Endodermal cell (in vitro differentiated cells): ENCODE measurements around the gene KLHL25. TPM values are rescaled to one million over a fixed set of nuclear protein-coding genes. Genes with fewer than 3 reads are reported as not detected.

Experiments used
- DNase-seq: peaks from one replicate; pipeline ENCODE4 v3.0.0-alpha.2; 2017
- H3K27ac ChIP-seq: 2 replicates; pipeline ENCODE4 v1.5.1; 2013; ENCODE audit warnings: mild to moderate bottlenecking, low read depth, low read length, moderate library complexity
- H3K27me3 ChIP-seq: 2 replicates; pipeline ENCODE4 v1.6.1; 2013; ENCODE audit warnings: mild to moderate bottlenecking, low read length, moderate library complexity; ENCODE audit not compliant: insufficient read depth, control insufficient read depth, poor library complexity, severe bottlenecking
- H3K36me3 ChIP-seq: 2 replicates; pipeline ENCODE4 v1.7.0; 2013; ENCODE audit warnings: mild to moderate bottlenecking, low read length, moderate library complexity; ENCODE audit not compliant: control insufficient read depth, insufficient read depth
- H3K4me1 ChIP-seq: one replicate; pipeline ENCODE4 v1.7.0; 2013; ENCODE audit warnings: low read length; ENCODE audit not compliant: control insufficient read depth, insufficient read depth
- H3K4me3 ChIP-seq: 2 replicates; pipeline ENCODE4 v1.5.1; 2013; ENCODE audit warnings: mild to moderate bottlenecking, low read length, moderate library complexity
- H3K9ac ChIP-seq: 2 replicates; pipeline ENCODE4 v1.6.1; 2013; ENCODE audit warnings: mild to moderate bottlenecking, low read length, moderate library complexity; ENCODE audit not compliant: poor library complexity, severe bottlenecking; ENCODE audit errors: extremely low read depth
- H3K9me3 ChIP-seq: 2 replicates; pipeline ENCODE4 v1.6.1; 2013; ENCODE audit warnings: mild to moderate bottlenecking, low read length, moderate library complexity; ENCODE audit not compliant: control insufficient read depth
- H3K27ac Mint-ChIP-seq: 2 replicates; pipeline ENCODE4 v1.8.0; 2020; ENCODE audit warnings: mixed read lengths
- H3K27me3 Mint-ChIP-seq: 2 replicates; pipeline ENCODE4 v1.8.0; 2021; ENCODE audit warnings: mild to moderate bottlenecking, mixed read lengths; ENCODE audit not compliant: insufficient read depth
- H3K36me3 Mint-ChIP-seq: 2 replicates; pipeline ENCODE4 v1.8.0; 2020; ENCODE audit warnings: low read depth, mixed read lengths
- H3K4me1 Mint-ChIP-seq: 2 replicates; pipeline ENCODE4 v1.8.0; 2020; ENCODE audit warnings: mixed read lengths
- H3K4me3 Mint-ChIP-seq: 2 replicates; pipeline ENCODE4 v1.8.0; 2020; ENCODE audit warnings: mild to moderate bottlenecking, moderate library complexity, mixed read lengths
- H3K9me3 Mint-ChIP-seq: 2 replicates; pipeline ENCODE4 v1.8.0; 2020; ENCODE audit warnings: mild to moderate bottlenecking, mixed read lengths
- CTCF ChIP-seq: fragments of 200-600 bp; sonication (generic); conservative IDR thresholded peaks from 2 replicates; pipeline ENCODE4 v1.5.0; 2021; ENCODE audit warnings: antibody characterized with exemption, mild to moderate bottlenecking
- WGBS, 2 experiments: methylation state at CpG; one replicate each; pipeline versions ENCODE4 v1.1.5 to v1.1.7; 2013; ENCODE audit warnings: missing lambda C conversion rate in 2 of 2, mixed read lengths in 1 of 2; ENCODE audit not compliant: insufficient coverage in 1 of 2, insufficient read length in 1 of 2; 5-methylcytosine and 5-hydroxymethylcytosine counted together
- total RNA-seq, 2 donors: library from RNA; stranded (reverse); fragmentation: NEBNext Ultra II Directional in 1 of 2; extraction: Animal tissue kit (Norgen Biotek cat#: 25700) in 1 of 2; gene quantifications; 2 replicates in 1 of 2; 3 replicates in 1 of 2; pipeline ENCODE4 v1.2.1, GENCODE V29; 2021

KLHL25 gene
- total RNA-seq, 2 donors from 2014 or later, result 13.3 TPM

GRCh38 chr15:85773249-85773648, 21.5 kb downstream of the KLHL25 start:
- DNase-seq, result no peak
- Histone ChIP-seq H3K27ac (no peak overlapping the region), H3K4me3 (no peak overlapping the region), H3K36me3 (peaks cover 2% of the 10 kb centered on the region), H3K9me3 (no peaks in the 10 kb centered on the region), H3K27me3 (no peaks in the 10 kb centered on the region), H3K9ac (no peak overlapping the region), H3K4me1 (no peaks in the 10 kb centered on the region)
- H3K4me3 Mint-ChIP-seq, result no peak overlapping the region
- no peak for TF ChIP-seq CTCF
- H3K9me3 Mint-ChIP-seq, result no peaks in the 10 kb centered on the region
- no peak overlapping the region for H3K27ac Mint-ChIP-seq
- 90 to 97% methylated on average over 2 to 12 of the region's 12 CpGs for WGBS, 2 experiments
- H3K36me3 Mint-ChIP-seq, result peaks cover 20% of the 10 kb centered on the region
- H3K27me3 Mint-ChIP-seq, result no peaks in the 10 kb centered on the region
- H3K4me1 Mint-ChIP-seq, result peaks cover 2% of the 10 kb centered on the region

GRCh38 chr15:85772668-85773067, 22.1 kb downstream of the KLHL25 start:
- no peak for DNase-seq
- Mint-ChIP-seq H3K27me3 (no peaks in the 10 kb centered on the region), H3K36me3 (peaks cover 20% of the 10 kb centered on the region), H3K4me3 (no peak overlapping the region), H3K27ac (peak overlapping the region; percentile 41), H3K4me1 (no peaks in the 10 kb centered on the region), H3K9me3 (no peaks in the 10 kb centered on the region)
- Histone ChIP-seq H3K36me3 (peaks cover 5% of the 10 kb centered on the region), H3K4me1 (no peaks in the 10 kb centered on the region), H3K9me3 (no peaks in the 10 kb centered on the region), H3K27ac (peak overlapping the region; percentile 17), H3K9ac (no peak overlapping the region), H3K27me3 (no peaks in the 10 kb centered on the region), H3K4me3 (no peak overlapping the region)
- 92 to 98% methylated on average over 7 to 9 of the region's 9 CpGs for WGBS, 2 experiments
- TF ChIP-seq CTCF, result no peak

- no peaks in the 10 kb centered on the region for H3K4me1 Mint-ChIP-seq
- H3K4me1 ChIP-seq, result no peaks in the 10 kb centered on the region
- H3K36me3 ChIP-seq, result peaks cover 5% of the 10 kb centered on the region
- 91 to 94% methylated on average over 11 to 13 of the region's 13 CpGs for WGBS, 2 experiments
- H3K9me3 ChIP-seq, result no peaks in the 10 kb centered on the region
- no peak for TF ChIP-seq CTCF
- H3K27me3 Mint-ChIP-seq, result no peaks in the 10 kb centered on the region
- no peak overlapping the region for H3K4me3 Mint-ChIP-seq
- H3K9ac ChIP-seq, result no peak overlapping the region
- H3K27ac Mint-ChIP-seq, result peak overlapping the region; percentile 41
- H3K27ac ChIP-seq, result peak overlapping the region; percentile 32
- H3K9me3 Mint-ChIP-seq, result no peaks in the 10 kb centered on the region
- no peaks in the 10 kb centered on the region for H3K27me3 ChIP-seq
- H3K4me3 ChIP-seq, result no peak overlapping the region
- no peak for DNase-seq
- H3K36me3 Mint-ChIP-seq, result peaks cover 18% of the 10 kb centered on the region
Observed at GRCh38 chr15:85771781-85772445, 22.8 kb downstream of the KLHL25 start.
